ENCODE results near the gene NCR2. TPM values are rescaled to one million over a fixed set of nuclear protein-coding genes. Genes with fewer than 3 reads are reported as not detected.
"Not testable (repeated sequence)": the region's sequence is repeated elsewhere in the genome, so short reads cannot be mapped to it uniquely, and the experiment has no call there.

NCR2 gene
- not detected in 2 replicates for total RNA-seq

GRCh38 chr6:41335296-41335695 is at the start of gene NCR2:
TSS of gene NCR2 (plus strand) at chr6:41335608. CDS start at chr6:41335877, 269 bp downstream.
- no peak for DNase-seq (ENCODE audit: extremely low read depth, low read depth, low spot score)

- no peak for DNase-seq (ENCODE audit: extremely low read depth, low read depth, low spot score)
Observed at GRCh38 chr6:41286544-41287346, 48.7 kb upstream of the NCR2 start, which contains the start of gene TREM1. TSS of gene TREM1 (minus strand) at chr6:41286682. CDS start at chr6:41286655, 27 bp downstream.

GRCh38 chr6:41288030-41288753 is 47.2 kb upstream of the NCR2 start:
- no peak for DNase-seq (ENCODE audit: extremely low read depth, low read depth, low spot score)

GRCh38 chr6:41288754-41289129 is 46.7 kb upstream of the NCR2 start:
- no peak for DNase-seq (ENCODE audit: extremely low read depth, low read depth, low spot score)

GRCh38 chr6:41289815-41290214 is 45.6 kb upstream of the NCR2 start:
- DNase-seq (ENCODE audit: extremely low read depth, low read depth, low spot score): no peak

GRCh38 chr6:41291717-41292116 is 43.7 kb upstream of the NCR2 start:
- no peak for DNase-seq (ENCODE audit: extremely low read depth, low read depth, low spot score)

GRCh38 chr6:41294214-41294872 is 41.1 kb upstream of the NCR2 start:
- no peak for DNase-seq (ENCODE audit: extremely low read depth, low read depth, low spot score)

GRCh38 chr6:41297248-41297647 is 38.2 kb upstream of the NCR2 start:
- not testable (repeated sequence) for DNase-seq (ENCODE audit: extremely low read depth, low read depth, low spot score)

GRCh38 chr6:41298785-41299502 is 36.5 kb upstream of the NCR2 start:
- DNase-seq (ENCODE audit: extremely low read depth, low read depth, low spot score): no peak

GRCh38 chr6:41302638-41303037 is 32.8 kb upstream of the NCR2 start:
- no peak for DNase-seq (ENCODE audit: extremely low read depth, low read depth, low spot score)

GRCh38 chr6:41306187-41306854 is 29.1 kb upstream of the NCR2 start:
- peak; percentile 42 for DNase-seq (ENCODE audit: extremely low read depth, low read depth, low spot score)

GRCh38 chr6:41315203-41315602 is 20.2 kb upstream of the NCR2 start:
- DNase-seq (ENCODE audit: extremely low read depth, low read depth, low spot score): no peak

GRCh38 chr6:41315943-41316620 is 19.3 kb upstream of the NCR2 start:
- DNase-seq (ENCODE audit: extremely low read depth, low read depth, low spot score): no peak

GRCh38 chr6:41318261-41318653 is 17.2 kb upstream of the NCR2 start:
- DNase-seq (ENCODE audit: extremely low read depth, low read depth, low spot score): no peak

- peak; percentile 18 for DNase-seq (ENCODE audit: extremely low read depth, low read depth, low spot score)
Observed at GRCh38 chr6:41318654-41319565, 16.5 kb upstream of the NCR2 start.

GRCh38 chr6:41321183-41321582 is 14.2 kb upstream of the NCR2 start:
- no peak for DNase-seq (ENCODE audit: extremely low read depth, low read depth, low spot score)

GRCh38 chr6:41325446-41326066 is 9.9 kb upstream of the NCR2 start:
- no peak for DNase-seq (ENCODE audit: extremely low read depth, low read depth, low spot score)

GRCh38 chr6:41326092-41326491 is 9.3 kb upstream of the NCR2 start:
- no peak for DNase-seq (ENCODE audit: extremely low read depth, low read depth, low spot score)
